Stimulated activated CD8-positive, alpha-beta memory T cell treated with anti-CD3 and anti-CD28 coated beads, Interleukin-7, amount 100 ng/mL, for 4 hours (primary cell): ENCODE results near the gene NREP.

Experiments used
- DNase-seq, 2 donors: peaks; one replicate each; pipeline ENCODE4 v3.0.0-alpha.2; 2020; ENCODE audit warnings: low read depth in 2 of 2

Gene NREP

DNA sequence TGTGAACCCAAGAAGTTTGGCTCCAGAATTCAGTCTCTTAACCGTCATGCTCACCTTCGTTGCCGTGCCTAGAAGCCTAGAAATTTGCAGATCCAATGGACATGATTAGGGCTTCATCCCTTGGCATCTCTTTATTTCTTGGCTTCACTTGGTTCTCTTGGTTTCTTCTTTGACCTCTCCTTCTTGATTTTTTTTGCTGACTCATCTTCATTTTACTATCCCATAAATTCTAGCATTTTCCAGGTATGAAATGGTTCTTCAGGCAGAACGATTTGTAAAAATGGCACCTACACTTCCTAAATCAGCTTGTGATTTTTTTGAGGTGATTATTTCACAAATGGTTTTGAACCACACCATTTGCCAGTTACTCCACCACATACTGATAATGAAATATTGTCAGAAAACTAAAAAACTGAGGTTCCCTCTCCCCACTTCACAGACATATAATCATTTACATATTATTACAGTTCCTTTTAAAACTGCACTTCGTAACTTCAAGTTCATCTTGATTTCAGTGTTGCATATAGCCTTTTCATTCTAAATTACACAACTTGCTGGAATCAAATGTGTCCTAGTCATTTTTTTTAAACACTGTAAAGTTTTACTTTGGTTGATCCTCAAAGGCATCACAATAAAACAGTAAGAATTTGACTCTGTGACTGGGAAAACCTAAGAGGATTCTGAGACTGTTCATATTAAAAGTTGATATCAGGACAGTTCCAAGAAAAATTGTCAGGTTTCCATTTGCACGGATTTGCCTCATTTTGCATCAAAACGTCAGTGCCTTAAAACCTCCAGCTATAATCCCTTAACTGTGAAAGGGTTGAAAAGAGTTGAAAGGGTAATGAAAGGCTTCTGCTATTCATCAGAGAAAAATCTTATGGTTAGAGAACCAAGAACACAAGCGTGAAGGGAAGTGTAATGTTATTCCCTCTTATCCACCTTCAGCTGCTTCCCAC lies 8.9 kb upstream of the NREP start:
- DNase-seq = no peak

DNA sequence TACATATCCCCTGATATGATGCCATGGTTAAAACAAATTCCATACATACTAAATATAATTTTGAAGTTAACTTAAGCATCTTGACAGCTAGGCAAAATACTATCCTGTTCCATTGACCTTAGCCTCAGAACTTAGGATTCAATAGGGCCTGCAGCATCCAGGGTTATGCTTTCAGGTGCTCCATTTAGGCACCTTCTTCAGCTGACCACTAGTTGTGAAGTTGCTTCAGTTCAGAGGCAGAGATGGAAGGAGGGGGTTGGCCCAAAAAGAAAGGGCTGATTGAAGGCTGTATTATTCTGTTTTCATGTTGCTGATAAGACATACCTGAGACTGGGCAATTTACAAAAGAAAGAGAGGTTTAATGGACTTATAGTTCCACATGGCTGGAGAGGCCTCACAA lies 7.0 kb upstream of the NREP start:
- DNase-seq = no peak

GRCh38 chr5:111762895-111763294 lies 5.9 kb upstream of the NREP start:
- DNase-seq = no peak

- DNase-seq = no peak
These were observed 1.3 kb upstream of the NREP start for GRCh38 chr5:111758284-111758628.

DNA sequence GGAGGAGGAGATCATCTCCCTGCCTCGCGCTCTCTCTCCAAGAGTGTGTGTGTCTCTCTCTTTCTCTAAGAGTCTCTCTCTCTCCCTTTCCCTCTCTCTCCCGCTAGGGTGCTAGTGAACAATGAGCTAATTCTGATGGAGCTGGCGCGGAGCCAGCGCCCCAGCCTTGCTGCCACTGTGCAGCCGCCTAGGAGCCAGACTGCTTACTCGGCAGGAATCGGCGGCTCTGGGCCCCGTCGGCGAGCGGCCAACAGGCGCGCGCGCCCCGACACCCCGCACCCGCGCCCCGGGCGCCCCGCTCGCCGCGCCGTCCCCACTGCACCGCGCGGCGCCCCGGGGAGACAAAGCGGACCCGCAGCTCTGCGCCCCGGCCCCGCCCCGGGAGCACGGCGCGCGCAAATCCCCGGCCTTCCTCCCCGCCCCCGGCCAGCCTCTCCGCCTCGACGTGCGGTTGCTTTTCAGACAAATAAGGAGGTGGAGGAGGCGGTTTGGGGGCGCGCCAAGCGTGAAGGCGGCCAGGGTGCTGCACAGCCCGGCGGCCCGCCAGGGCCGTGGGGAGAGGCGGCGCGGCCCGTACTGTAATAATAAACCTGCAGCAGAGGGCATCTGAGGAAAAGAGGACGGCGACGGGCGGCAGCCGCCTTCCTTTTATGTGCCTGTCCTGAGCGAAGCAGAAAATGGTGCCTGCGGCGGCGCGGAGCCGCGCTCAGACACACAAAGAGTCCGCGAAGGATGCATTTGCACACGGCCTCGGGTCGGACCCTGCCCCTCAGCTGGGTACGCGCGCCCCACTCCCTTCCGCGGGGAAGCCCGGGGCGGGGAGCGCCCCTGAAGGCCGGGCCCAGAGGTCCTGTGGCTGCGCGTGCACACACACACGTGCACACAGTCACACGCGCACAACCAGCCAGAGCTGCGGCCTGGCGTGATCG lies 625 bp upstream of the NREP start:
- DNase-seq = peak; percentile 68 to 80

DNA sequence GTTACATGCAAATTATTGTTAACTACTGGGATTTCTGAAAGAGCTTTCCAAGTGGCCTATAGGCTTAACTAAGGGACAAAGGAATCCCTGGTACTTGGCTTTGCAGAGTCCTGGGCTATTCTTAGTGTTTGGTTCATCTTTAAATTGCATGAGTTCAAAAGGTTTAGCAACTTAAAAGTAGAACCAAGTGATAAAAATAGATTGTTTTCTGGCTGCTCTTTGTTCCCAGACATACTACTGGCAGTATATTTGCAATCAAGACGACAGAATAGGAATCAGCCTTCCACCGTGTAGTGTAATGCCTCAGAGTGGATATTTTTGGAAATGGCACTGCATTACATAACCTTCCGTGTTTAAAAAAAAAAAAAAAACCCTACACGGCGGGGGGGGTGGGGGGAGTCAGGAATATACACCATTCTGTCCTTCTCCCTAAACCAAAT lies 1.0 kb downstream of the NREP start:
- no peak for DNase-seq

DNA sequence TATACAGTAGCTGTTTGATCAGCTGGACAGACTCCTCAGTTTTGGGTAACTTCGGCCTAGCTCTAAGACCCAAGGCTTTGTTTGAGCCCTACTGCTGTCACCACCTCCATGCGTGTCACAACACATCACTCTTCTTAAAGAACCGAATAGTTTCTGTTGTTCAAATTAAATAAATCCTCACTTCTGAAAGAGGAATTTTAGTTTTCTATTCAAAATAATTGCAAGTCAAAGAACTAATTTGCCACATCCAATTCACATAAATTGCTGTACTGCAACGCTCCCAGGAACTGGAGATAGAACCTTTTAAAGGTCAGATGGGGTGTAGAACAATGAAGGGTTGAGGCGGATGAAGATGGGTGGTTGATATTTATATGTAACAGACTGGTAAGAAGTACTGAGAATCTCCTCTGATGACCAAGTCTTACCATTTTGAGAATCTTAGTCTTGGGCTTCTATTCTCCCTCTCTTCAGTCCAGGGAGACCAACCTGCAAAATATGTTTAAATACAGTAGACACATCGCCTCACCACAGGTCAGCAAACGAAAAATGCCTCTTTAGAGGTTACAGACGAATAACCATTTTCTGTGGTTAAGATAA lies 1.6 kb downstream of the NREP start:
- DNase-seq = no peak

GRCh38 chr5:111753884-111754589 lies 3.0 kb downstream of the NREP start:
- no peak for DNase-seq

GRCh38 chr5:111752426-111752965 lies 4.5 kb downstream of the NREP start:
- DNase-seq = no peak

DNA sequence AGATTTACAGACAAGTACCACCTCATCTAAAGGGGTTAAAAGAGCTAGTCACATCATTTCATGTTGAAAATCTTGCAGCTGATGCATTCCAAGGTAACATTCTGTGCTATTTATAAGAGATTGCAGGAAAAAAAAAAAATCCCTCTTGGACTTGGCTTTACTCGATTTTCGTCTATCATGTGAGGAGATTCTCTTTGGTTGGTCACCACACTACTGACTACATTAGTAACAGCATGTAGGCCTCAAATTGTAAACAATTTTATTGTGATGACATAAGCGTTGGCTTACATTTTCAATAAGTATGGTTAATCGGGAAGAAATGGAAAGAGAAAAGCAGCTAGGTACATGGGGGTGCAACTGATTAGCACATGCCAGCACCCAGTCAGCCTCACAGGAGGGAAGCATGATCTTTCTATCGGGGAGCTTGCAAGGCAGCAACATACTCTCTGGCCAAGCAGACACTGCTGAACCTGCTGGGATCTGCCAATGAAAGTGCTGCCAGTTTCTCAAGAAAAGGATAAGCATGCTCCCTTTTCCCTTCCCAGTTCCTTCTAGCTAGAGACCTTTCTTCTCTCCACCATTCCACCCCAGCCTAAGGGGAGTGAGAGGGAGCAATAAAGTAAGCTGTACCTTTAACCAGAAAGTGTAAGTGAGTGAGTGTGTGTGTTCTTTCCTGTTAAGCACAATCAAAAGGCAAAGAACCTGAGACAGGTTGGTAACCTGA lies 7.5 kb downstream of the NREP start:
- DNase-seq = no peak

DNA sequence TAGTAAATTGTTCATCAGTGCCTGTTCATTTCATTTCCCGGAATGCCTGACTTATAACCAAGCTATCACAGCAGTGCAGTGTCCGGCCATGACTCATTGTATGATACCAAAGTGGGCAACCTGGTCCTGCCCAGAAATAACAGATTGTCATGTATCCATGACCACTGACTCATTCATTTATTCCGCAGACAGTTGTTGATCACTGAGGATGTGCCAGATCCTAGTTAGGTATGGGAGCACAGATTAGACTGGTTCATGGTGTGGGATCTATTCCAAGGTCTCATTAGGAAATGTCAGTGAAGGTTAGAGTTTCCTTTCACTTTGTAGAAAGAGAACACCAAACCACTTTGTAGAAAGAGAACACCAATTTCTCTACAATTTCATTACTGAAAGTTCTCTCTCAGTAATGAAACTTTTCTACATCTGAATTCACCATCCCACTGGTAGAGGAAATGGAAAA lies 8.7 kb downstream of the NREP start:
- no peak for DNase-seq

DNA sequence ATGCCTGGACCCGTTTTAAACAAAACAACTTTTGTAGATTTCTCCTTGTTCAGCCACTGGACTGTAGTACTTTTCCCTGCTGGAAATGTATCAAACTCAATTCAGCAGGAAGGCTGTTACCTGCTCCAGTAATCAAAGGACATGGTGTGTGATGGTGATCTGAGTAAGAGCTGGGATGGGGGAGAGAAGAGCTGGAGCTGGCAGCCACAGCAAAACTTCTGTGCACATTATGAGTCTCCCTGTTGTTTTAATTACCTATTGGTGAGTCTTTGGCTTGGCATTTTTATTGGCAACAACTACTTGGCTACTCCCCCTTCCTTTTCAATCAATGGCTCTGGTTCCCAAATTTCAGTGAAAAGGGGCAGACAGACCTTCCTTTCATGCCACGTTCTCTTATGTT lies 9.7 kb downstream of the NREP start:
- DNase-seq = no peak

GRCh38 chr5:111746791-111747190 lies 10.2 kb downstream of the NREP start:
- no peak for DNase-seq

DNA sequence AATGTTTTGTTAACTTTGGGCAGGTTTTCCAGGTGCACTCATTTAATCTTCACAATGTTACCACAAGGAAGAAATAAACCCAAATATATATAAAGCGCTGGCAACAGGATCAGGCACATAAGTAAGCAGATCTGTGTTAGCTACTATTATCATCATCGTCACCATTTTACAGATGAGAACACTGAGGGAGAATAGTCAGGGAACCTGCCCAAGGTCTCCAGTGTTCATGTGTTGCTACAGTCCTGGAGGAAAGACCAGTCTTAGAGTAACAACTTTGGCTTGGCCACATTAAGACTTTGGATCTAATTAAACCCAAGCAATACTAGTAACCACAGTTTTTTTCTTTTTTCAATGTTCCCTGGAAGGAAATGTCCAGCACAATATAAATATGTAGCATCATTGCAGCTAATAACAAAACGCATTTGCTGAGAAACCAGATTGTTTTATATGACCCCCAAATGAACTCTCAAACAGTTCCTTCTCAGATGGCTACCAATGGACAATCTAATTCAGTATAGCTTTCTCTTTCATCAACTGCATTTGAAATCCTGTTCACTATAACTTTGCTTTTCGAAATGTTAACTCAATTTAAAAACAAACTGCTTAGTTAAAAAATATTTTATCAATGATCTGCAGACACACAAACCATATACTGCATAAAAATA lies 11.8 kb downstream of the NREP start:
- DNase-seq = no peak

DNA sequence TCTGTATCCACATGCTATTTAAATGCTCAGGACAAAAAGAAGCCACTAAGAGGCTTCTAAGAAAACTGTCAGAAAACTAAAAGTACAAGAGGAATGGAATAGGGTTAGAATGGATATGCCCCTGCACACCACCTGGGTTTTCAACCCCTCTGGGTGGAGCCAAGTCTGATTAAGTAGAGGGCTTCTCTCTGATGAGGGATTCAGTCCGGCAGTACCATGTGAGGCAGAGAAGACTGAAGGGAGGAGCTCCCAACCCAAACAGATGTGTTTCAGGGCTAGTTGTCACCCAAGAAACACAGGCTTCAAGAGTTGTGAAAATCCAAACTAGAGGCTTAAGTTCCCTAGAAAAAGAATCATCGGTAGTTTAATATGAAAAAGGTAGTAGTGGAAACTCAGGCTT lies 12.5 kb downstream of the NREP start:
- DNase-seq = no peak

GRCh38 chr5:111743988-111744387 lies 13.0 kb downstream of the NREP start:
- no peak for DNase-seq

- no peak for DNase-seq
These were observed 13.5 kb downstream of the NREP start for GRCh38 chr5:111743512-111743911.

- DNase-seq = no peak
These were observed 14.6 kb downstream of the NREP start for GRCh38 chr5:111742177-111742994.

DNA sequence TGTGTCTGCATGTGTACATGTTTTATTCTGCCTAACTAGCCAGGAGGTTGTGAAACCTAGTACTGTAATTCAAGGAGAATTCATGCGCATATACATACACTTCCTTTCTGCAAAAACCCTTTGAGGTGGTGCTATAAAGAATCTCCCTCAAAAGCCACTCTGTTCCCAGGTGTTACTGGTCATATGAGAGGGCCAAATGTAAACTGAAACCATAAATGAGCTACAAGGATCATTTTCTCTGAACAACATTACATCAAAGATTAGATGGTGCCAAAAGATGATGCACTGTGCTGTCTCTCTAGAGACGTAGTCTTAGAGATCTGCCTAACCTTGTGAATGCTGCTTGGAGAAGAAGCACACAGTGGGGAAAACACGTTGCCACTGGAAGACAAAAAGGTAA lies 15.7 kb downstream of the NREP start:
- DNase-seq = no peak
